Fibroblast of the aortic adventitia (primary cell): ENCODE data around the gene KDM4F. TPM values are rescaled to one million over a fixed set of nuclear protein-coding genes. Genes with fewer than 3 reads are reported as not detected.
"Not testable (repeated sequence)": the region's sequence is repeated elsewhere in the genome, so short reads cannot be mapped to it uniquely, and the experiment has no call there.

ENCODE experiments used
- DNase-seq: peaks from one replicate; pipeline ENCODE4 v3.0.0-alpha.2; 2010; ENCODE audit warnings: low read depth
- H3K4me3 ChIP-seq: 2 replicates; pipeline ENCODE4 v1.5.1; 2011; ENCODE audit warnings: low read depth, mild to moderate bottlenecking, control low read depth, low read length, moderate library complexity
- CTCF ChIP-seq: IDR thresholded peaks from 2 replicates; pipeline ENCODE4 v1.5.1; 2011; ENCODE audit warnings: mild to moderate bottlenecking, low read length, control low read depth, inconsistent platforms; ENCODE audit not compliant: insufficient read depth
- total RNA-seq: library from RNA; depleted of rRNA; stranded (reverse); fragments of >200 nt; gene quantifications from 2 replicates; pipeline ENCODE4 v1.2.3, GENCODE V29; 2012; ENCODE audit warnings: low replicate concordance

Gene KDM4F
- total RNA-seq, 1 donor, result not detected

GRCh38 chr11:95028357-95028756 lies 20.9 kb upstream of the KDM4F start:
- H3K4me3 ChIP-seq, result no peak overlapping the region
- no peak for TF ChIP-seq CTCF
- no peak for DNase-seq

DNA sequence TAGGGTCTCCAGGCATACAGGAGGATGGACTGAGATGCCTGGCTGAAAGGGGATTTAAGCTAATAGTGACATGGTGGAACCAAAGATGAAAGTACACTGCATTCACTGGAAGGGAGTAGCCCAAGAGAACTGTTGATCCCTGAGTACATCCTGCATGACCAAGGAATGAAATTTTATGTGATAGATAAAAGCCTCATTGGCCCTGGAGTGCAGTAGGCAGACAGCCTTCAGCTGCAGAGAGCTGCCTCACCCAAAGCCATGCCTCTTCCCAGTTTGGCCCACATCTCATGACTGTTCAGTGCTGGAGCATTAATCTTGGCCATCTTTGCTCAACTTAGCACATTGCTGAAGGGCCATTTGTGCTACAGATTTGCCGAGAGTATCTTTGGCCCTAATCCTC lies 16.2 kb upstream of the KDM4F start:
- no peak for TF ChIP-seq CTCF
- no peak overlapping the region for H3K4me3 ChIP-seq
- DNase-seq, result no peak

DNA sequence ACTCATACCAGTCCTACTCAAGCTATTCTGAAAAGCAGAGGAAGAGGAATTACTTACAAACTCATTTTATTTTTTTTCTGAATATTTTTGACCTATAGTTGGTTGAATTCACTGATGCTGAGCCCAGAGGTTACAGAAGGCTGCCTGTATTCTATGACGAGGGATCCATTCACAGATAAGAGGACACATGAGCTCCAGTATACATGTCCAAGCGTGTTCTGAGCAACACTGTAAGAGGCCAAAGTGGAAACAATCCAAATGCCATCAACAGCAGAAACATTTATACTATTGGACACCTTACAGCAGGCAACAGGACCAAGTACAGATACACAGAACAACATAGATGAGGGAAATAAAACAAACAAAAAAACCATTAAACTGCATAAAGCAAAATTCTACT lies 13.9 kb upstream of the KDM4F start:
- TF ChIP-seq CTCF, result no peak
- no peak for DNase-seq
- H3K4me3 ChIP-seq, result no peak overlapping the region

DNA sequence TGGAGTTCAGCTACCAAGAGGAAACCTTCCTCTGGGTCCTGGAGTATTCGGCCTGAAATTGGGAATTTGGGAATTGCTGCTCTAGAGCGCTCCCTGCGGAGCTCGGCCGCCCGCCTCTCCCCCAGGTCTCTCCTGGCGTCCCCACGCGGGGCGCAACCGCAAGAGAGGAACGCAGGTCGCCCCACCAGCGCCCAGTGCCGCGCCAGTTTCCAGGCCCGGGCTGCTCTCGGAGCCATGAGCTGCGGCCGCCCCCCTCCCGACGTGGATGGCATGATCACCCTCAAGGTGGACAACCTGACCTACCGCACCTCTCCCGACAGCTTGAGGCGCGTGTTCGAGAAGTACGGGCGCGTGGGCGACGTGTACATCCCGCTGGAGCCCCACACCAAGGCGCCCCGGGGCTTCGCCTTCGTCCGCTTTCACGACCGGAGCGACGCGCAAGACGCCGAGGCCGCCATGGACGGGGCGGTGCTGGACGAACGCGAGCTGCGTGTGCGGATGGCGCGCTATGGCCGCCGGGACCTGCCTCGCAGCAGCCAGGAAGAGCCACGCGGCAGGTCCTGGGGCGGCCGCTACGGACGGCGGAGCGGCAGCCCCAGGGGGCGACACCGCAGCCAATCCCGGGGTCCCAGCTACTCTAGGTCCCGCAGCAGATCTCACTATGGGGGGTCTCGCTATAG lies 11.7 kb upstream of the KDM4F start:
- DNase-seq, result not testable (repeated sequence)
- peak overlapping the region; percentile 11 for H3K4me3 ChIP-seq

- no peak overlapping the region for H3K4me3 ChIP-seq
- no peak for TF ChIP-seq CTCF
- DNase-seq, result no peak
Measured at GRCh38 chr11:95042239-95042638, 7.0 kb upstream of the KDM4F start.

GRCh38 chr11:95042906-95043305 lies 6.3 kb upstream of the KDM4F start:
- DNase-seq, result no peak
- no peak overlapping the region for H3K4me3 ChIP-seq
- no peak for TF ChIP-seq CTCF

GRCh38 chr11:95044010-95044409 lies 5.2 kb upstream of the KDM4F start:
- TF ChIP-seq CTCF, result no peak
- DNase-seq, result no peak

More at GRCh38 chr11:95044010-95044409, 5.2 kb upstream of the KDM4F start:
- H3K4me3 ChIP-seq, result no peak overlapping the region
